WTC11 (cell line): Measurements from ENCODE around the gene NCOA3. TPM values are rescaled to one million over a fixed set of nuclear protein-coding genes. Genes with fewer than 3 reads are reported as not detected.

ENCODE experiments used
- ATAC-seq: fragments of 200-7000 bp; cut with Tn5 transposase; 2 replicates; pipeline ENCODE4 v1.10.0; 2021; ENCODE audit warnings: mild to moderate bottlenecking, moderate library complexity
- CTCF ChIA-PET: fragments of 300-600 bp; sonication (Branson Sonifier 250); formaldehyde crosslinking; loops from one replicate; lab custom pipeline; 2021; ENCODE audit warnings: antibody characterized with exemption; lab: Charles Lee
- POLR2A ChIA-PET: fragments of 350-600 bp; sonication (Branson Sonifier 250); formaldehyde crosslinking; loops from one replicate; lab custom pipeline; 2021; ENCODE audit warnings: antibody characterized with exemption; lab: Charles Lee
- DNase-seq: peaks from one replicate; pipeline ENCODE4 v3.0.0; 2021; ENCODE audit warnings: low spot score
- H3K27ac Mint-ChIP-seq: 2 replicates; pipeline ENCODE4 v1.8.0; 2021; ENCODE audit warnings: mixed read lengths
- H3K27me3 Mint-ChIP-seq: 2 replicates; pipeline ENCODE4 v1.8.0; 2021; ENCODE audit warnings: low read depth, mild to moderate bottlenecking, moderate library complexity, mixed read lengths
- H3K36me3 Mint-ChIP-seq: 2 replicates; pipeline ENCODE4 v1.8.0; 2021; ENCODE audit warnings: mixed read lengths
- H3K4me1 Mint-ChIP-seq: 2 replicates; pipeline ENCODE4 v1.8.0; 2022; ENCODE audit warnings: mixed read lengths
- H3K4me3 Mint-ChIP-seq: 2 replicates; pipeline ENCODE4 v1.8.0; 2021; ENCODE audit warnings: mild to moderate bottlenecking, moderate library complexity, mixed read lengths
- H3K9me3 Mint-ChIP-seq: 2 replicates; pipeline ENCODE4 v1.8.0; 2021; ENCODE audit warnings: mixed read lengths
- ETV6 ChIP-seq: sonication (generic); formaldehyde crosslinking; IDR thresholded peaks from 2 replicates; pipeline ENCODE4 v1.8.1; 2022; ENCODE audit warnings: mild to moderate bottlenecking, missing genetic modification reagents
- HMGA2 ChIP-seq: fragments of 250-450 bp; sonication (Bioruptor Pico); IDR thresholded peaks from 2 replicates; pipeline ENCODE4 v1.4.0; 2021; ENCODE audit warnings: mild to moderate bottlenecking, moderate library complexity
- JUN ChIP-seq: sonication (generic); formaldehyde crosslinking; IDR thresholded peaks from 2 replicates; pipeline ENCODE4 v1.8.0; 2023; ENCODE audit warnings: mild to moderate bottlenecking, missing genetic modification reagents
- MYBL2 ChIP-seq: sonication (generic); formaldehyde crosslinking; IDR thresholded peaks from 2 replicates; pipeline ENCODE4 v1.8.1; 2023; ENCODE audit warnings: mild to moderate bottlenecking, moderate library complexity, missing genetic modification reagents
- NFE2L1 ChIP-seq: sonication (generic); formaldehyde crosslinking; IDR thresholded peaks from 2 replicates; pipeline ENCODE4 v1.8.1; 2023; ENCODE audit warnings: missing genetic modification reagents
- TCF7 ChIP-seq: sonication (generic); formaldehyde crosslinking; IDR thresholded peaks from 2 replicates; pipeline ENCODE4 v1.8.0; 2022; ENCODE audit warnings: mild to moderate bottlenecking, low read depth, missing genetic modification reagents, moderate library complexity
- TP53 ChIP-seq: sonication (generic); formaldehyde crosslinking; IDR thresholded peaks from 2 replicates; pipeline ENCODE4 v1.8.1; 2023; ENCODE audit warnings: mild to moderate bottlenecking, missing genetic modification reagents
- ZNF416 ChIP-seq: fragments of 250-450 bp; sonication (Bioruptor Pico); IDR thresholded peaks from 2 replicates; pipeline ENCODE4 v1.9.0; 2021; ENCODE audit warnings: mild to moderate bottlenecking, inconsistent platforms
- ZNF671 ChIP-seq: fragments of 250-450 bp; sonication (Bioruptor Pico); IDR thresholded peaks from 2 replicates; pipeline ENCODE4 v1.8.0; 2021; ENCODE audit warnings: mild to moderate bottlenecking
- total RNA-seq: library from RNA; stranded (reverse); gene quantifications from 3 replicates; pipeline ENCODE4 v1.2.3, GENCODE V29; 2021
- TF ChIP-seq, protein P1 (sequence below): sonication (generic); formaldehyde crosslinking; IDR thresholded peaks from 2 replicates; pipeline ENCODE4 v1.8.1; 2022; ENCODE audit warnings: low read depth, missing genetic modification reagents, borderline replicate concordance
- TF ChIP-seq, protein P2 (sequence below): sonication (generic); formaldehyde crosslinking; IDR thresholded peaks from 2 replicates; pipeline ENCODE4 v1.8.0; 2023; ENCODE audit warnings: mild to moderate bottlenecking, missing genetic modification reagents
- TF ChIP-seq, protein P3 (sequence below): sonication (generic); formaldehyde crosslinking; IDR thresholded peaks from 2 replicates; pipeline ENCODE4 v1.8.0; 2022; ENCODE audit warnings: mild to moderate bottlenecking, missing genetic modification reagents
- TF ChIP-seq, protein P4 (sequence below): fragments of 250-450 bp; sonication (Bioruptor Pico); conservative IDR thresholded peaks from 2 replicates; pipeline ENCODE4 v1.9.0; 2021; ENCODE audit warnings: mild to moderate bottlenecking
- TF ChIP-seq, protein P5 (sequence below): sonication (generic); formaldehyde crosslinking; IDR thresholded peaks from 2 replicates; pipeline ENCODE4 v1.8.1; 2022; ENCODE audit warnings: mild to moderate bottlenecking, missing genetic modification reagents, moderate library complexity, borderline replicate concordance
- TF ChIP-seq, protein P6 (sequence below): fragments of 250-450 bp; sonication (Bioruptor Pico); IDR thresholded peaks from 2 replicates; pipeline ENCODE4 v1.9.0; 2021; ENCODE audit warnings: mild to moderate bottlenecking
- TF ChIP-seq, protein P7 (sequence below): sonication (generic); formaldehyde crosslinking; IDR thresholded peaks from 2 replicates; pipeline ENCODE4 v1.8.0; 2023; ENCODE audit warnings: missing genetic modification reagents, mild to moderate bottlenecking, borderline replicate concordance

The NCOA3 gene
- total RNA-seq, 1 experiment from 2014 or later: 25.2 TPM

DNA sequence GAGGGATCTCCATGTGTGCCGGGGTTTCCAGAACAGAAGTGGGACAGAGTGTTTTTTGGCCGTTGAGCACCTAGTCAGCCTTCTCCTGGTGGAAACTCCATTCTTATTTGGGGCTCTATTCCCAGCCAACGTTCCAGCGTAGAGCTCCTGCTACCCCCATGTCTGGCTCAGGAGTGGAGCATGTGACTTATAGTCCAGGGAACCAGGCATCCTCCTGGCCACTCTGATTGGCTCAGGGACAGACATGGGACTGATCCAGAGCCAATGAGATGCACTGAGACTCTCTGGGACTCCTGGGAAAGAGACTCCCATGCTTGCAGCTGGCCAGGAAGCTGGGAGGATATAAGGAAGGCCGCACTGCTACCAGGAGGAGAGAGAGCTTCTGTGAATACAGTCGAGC lies 196.5 kb downstream of the NCOA3 start:
- peaks cover 4% of the 10 kb centered on the region for H3K9me3 Mint-ChIP-seq
- no peak for ATAC-seq
- TF ChIP-seq, protein P1, sequence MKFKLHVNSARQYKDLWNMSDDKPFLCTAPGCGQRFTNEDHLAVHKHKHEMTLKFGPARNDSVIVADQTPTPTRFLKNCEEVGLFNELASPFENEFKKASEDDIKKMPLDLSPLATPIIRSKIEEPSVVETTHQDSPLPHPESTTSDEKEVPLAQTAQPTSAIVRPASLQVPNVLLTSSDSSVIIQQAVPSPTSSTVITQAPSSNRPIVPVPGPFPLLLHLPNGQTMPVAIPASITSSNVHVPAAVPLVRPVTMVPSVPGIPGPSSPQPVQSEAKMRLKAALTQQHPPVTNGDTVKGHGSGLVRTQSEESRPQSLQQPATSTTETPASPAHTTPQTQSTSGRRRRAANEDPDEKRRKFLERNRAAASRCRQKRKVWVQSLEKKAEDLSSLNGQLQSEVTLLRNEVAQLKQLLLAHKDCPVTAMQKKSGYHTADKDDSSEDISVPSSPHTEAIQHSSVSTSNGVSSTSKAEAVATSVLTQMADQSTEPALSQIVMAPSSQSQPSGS: no peak
- TF ChIP-seq, protein P2, sequence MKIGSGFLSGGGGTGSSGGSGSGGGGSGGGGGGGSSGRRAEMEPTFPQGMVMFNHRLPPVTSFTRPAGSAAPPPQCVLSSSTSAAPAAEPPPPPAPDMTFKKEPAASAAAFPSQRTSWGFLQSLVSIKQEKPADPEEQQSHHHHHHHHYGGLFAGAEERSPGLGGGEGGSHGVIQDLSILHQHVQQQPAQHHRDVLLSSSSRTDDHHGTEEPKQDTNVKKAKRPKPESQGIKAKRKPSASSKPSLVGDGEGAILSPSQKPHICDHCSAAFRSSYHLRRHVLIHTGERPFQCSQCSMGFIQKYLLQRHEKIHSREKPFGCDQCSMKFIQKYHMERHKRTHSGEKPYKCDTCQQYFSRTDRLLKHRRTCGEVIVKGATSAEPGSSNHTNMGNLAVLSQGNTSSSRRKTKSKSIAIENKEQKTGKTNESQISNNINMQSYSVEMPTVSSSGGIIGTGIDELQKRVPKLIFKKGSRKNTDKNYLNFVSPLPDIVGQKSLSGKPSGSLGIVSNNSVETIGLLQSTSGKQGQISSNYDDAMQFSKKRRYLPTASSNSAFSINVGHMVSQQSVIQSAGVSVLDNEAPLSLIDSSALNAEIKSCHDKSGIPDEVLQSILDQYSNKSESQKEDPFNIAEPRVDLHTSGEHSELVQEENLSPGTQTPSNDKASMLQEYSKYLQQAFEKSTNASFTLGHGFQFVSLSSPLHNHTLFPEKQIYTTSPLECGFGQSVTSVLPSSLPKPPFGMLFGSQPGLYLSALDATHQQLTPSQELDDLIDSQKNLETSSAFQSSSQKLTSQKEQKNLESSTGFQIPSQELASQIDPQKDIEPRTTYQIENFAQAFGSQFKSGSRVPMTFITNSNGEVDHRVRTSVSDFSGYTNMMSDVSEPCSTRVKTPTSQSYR (CRISPR knock-in tag): no peak
- TF ChIP-seq ZNF671: no peak
- no peak for TF ChIP-seq TCF7 (CRISPR knock-in tag)
- TF ChIP-seq ETV6 (CRISPR knock-in tag): no peak
- TF ChIP-seq, protein P3, sequence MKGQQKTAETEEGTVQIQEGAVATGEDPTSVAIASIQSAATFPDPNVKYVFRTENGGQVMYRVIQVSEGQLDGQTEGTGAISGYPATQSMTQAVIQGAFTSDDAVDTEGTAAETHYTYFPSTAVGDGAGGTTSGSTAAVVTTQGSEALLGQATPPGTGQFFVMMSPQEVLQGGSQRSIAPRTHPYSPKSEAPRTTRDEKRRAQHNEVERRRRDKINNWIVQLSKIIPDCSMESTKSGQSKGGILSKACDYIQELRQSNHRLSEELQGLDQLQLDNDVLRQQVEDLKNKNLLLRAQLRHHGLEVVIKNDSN (CRISPR knock-in tag): no peak
- TF ChIP-seq NFE2L1 (CRISPR knock-in tag): no peak
- no peak for TF ChIP-seq MYBL2 (CRISPR knock-in tag)
- no peak for TF ChIP-seq JUN (CRISPR knock-in tag)
- no peak for TF ChIP-seq TP53
- TF ChIP-seq, protein P4, sequence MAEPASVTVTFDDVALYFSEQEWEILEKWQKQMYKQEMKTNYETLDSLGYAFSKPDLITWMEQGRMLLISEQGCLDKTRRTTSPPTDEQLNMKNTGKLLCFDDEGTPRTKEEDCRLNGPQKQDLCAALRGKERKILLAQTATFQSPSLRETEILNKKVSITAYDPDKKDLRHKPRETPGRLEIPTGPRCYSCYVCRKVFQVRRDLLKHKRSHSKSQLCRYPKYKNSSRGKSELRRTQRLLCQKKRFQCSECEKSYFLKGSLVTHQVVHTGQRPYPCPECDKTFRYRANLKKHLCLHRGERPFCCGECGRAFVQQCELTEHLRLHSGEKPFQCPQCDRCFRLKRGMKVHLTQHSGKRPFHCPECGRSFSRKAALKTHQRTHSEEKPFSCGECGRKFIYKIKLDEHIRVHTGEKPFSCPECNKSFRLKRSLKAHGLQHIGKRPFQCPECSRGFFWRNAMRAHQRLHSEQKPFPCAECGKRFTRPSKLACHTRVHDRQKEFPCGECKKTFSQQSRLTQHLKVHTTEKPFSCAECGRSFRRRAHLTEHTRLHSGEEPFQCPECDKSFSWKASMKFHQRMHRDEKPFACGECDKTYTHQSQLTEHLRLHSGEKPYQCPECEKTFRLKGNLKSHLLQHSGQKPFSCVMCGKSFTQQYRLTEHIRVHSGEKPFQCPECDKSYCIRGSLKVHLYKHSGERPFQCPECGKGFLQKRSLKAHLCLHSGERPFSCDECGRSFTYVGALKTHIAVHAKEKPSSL (CRISPR knock-in tag): no peak
- TF ChIP-seq ZNF416 (CRISPR knock-in tag): no peak
- TF ChIP-seq, protein P5, sequence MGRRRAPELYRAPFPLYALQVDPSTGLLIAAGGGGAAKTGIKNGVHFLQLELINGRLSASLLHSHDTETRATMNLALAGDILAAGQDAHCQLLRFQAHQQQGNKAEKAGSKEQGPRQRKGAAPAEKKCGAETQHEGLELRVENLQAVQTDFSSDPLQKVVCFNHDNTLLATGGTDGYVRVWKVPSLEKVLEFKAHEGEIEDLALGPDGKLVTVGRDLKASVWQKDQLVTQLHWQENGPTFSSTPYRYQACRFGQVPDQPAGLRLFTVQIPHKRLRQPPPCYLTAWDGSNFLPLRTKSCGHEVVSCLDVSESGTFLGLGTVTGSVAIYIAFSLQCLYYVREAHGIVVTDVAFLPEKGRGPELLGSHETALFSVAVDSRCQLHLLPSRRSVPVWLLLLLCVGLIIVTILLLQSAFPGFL (CRISPR knock-in tag): no peak
- no peak for TF ChIP-seq HMGA2
- TF ChIP-seq, protein P6, sequence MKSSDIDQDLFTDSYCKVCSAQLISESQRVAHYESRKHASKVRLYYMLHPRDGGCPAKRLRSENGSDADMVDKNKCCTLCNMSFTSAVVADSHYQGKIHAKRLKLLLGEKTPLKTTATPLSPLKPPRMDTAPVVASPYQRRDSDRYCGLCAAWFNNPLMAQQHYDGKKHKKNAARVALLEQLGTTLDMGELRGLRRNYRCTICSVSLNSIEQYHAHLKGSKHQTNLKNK (CRISPR knock-in tag): no peak
- TF ChIP-seq, protein P7, sequence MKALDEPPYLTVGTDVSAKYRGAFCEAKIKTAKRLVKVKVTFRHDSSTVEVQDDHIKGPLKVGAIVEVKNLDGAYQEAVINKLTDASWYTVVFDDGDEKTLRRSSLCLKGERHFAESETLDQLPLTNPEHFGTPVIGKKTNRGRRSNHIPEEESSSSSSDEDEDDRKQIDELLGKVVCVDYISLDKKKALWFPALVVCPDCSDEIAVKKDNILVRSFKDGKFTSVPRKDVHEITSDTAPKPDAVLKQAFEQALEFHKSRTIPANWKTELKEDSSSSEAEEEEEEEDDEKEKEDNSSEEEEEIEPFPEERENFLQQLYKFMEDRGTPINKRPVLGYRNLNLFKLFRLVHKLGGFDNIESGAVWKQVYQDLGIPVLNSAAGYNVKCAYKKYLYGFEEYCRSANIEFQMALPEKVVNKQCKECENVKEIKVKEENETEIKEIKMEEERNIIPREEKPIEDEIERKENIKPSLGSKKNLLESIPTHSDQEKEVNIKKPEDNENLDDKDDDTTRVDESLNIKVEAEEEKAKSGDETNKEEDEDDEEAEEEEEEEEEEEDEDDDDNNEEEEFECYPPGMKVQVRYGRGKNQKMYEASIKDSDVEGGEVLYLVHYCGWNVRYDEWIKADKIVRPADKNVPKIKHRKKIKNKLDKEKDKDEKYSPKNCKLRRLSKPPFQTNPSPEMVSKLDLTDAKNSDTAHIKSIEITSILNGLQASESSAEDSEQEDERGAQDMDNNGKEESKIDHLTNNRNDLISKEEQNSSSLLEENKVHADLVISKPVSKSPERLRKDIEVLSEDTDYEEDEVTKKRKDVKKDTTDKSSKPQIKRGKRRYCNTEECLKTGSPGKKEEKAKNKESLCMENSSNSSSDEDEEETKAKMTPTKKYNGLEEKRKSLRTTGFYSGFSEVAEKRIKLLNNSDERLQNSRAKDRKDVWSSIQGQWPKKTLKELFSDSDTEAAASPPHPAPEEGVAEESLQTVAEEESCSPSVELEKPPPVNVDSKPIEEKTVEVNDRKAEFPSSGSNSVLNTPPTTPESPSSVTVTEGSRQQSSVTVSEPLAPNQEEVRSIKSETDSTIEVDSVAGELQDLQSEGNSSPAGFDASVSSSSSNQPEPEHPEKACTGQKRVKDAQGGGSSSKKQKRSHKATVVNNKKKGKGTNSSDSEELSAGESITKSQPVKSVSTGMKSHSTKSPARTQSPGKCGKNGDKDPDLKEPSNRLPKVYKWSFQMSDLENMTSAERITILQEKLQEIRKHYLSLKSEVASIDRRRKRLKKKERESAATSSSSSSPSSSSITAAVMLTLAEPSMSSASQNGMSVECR (CRISPR knock-in tag): no peak
- TF ChIP-seq, all 79 proteins: peak for 0
- Mint-ChIP-seq H3K4me1 (no peaks in the 10 kb centered on the region), H3K27me3 (no peaks in the 10 kb centered on the region), H3K36me3 (peaks cover 3% of the 10 kb centered on the region), H3K27ac (no peak overlapping the region), H3K4me3 (no peak overlapping the region)
- CTCF ChIA-PET: no interaction called here
- DNase-seq: no peak
- POLR2A ChIA-PET: no interaction called here
